Keratinocyte (primary cell): ENCODE data around the gene MDK. TPM values are rescaled to one million over a fixed set of nuclear protein-coding genes. Genes with fewer than 3 reads are reported as not detected.

Experiments used
- DNase-seq: peaks from one replicate; pipeline ENCODE4 v3.0.0-alpha.2; 2011; ENCODE audit warnings: low read depth, missing footprints, low spot score
- FAIRE-seq: peaks from 2 replicates; lab custom pipeline; 2011; peaks lifted over from hg19 to GRCh38; lab: Jason Lieb, UNC
- H2AFZ ChIP-seq: 2 replicates; pipeline ENCODE4 v1.6.0; 2012; ENCODE audit warnings: low read length, control low read depth, inconsistent platforms; ENCODE audit not compliant: control insufficient read depth
- H3K27ac ChIP-seq: 2 replicates; pipeline ENCODE4 v1.5.1; 2011; ENCODE audit warnings: low read length; ENCODE audit not compliant: control insufficient read depth, insufficient read depth
- H3K27me3 ChIP-seq: 3 replicates; pipeline ENCODE4 v1.6.0; 2011; ENCODE audit warnings: low read length; ENCODE audit not compliant: control insufficient read depth, insufficient read depth; ENCODE audit errors: extremely low read depth
- H3K36me3 ChIP-seq, 2 experiments: 2 replicates in 1 of 2; 3 replicates in 1 of 2; pipeline ENCODE4 v1.5.1; 2011; ENCODE audit warnings: low read length in 2 of 2, mild to moderate bottlenecking in 1 of 2; ENCODE audit not compliant: control insufficient read depth in 2 of 2, insufficient read depth in 2 of 2; ENCODE audit errors: extremely low read depth in 1 of 2
- H3K4me1 ChIP-seq: 3 replicates; pipeline ENCODE4 v1.5.1; 2011; ENCODE audit warnings: low read length; ENCODE audit not compliant: control insufficient read depth, insufficient read depth; ENCODE audit errors: extremely low read depth
- H3K4me2 ChIP-seq: 3 replicates; pipeline ENCODE4 v1.6.0; 2011; ENCODE audit warnings: low read depth, low read length; ENCODE audit not compliant: control insufficient read depth, insufficient read depth; ENCODE audit errors: extremely low read depth
- H3K4me3 ChIP-seq, 3 experiments: fragments of 200-600 bp in 1 of 3; sonication (generic) in 1 of 3; 2 replicates in 2 of 3; 3 replicates in 1 of 3; pipeline ENCODE4 v1.5.1; 2011 to 2016; ENCODE audit warnings: low read length in 3 of 3, mild to moderate bottlenecking in 3 of 3, control low read depth in 2 of 3, inconsistent platforms in 1 of 3, low read depth in 1 of 3, mixed read lengths in 1 of 3, mixed run types in 1 of 3, moderate library complexity in 1 of 3; ENCODE audit not compliant: control insufficient read depth in 2 of 3, insufficient read depth in 2 of 3; ENCODE audit errors: extremely low read depth in 1 of 3
- H3K79me2 ChIP-seq: 2 replicates; pipeline ENCODE4 v1.6.0; 2012; ENCODE audit warnings: low read length; ENCODE audit not compliant: control insufficient read depth, insufficient read depth
- H3K9ac ChIP-seq: 3 replicates; pipeline ENCODE4 v1.6.0; 2011; ENCODE audit warnings: low read length; ENCODE audit not compliant: control insufficient read depth, insufficient read depth; ENCODE audit errors: extremely low read depth
- H3K9me1 ChIP-seq: 3 replicates; pipeline ENCODE4 v1.6.0; 2011; ENCODE audit warnings: low read length; ENCODE audit not compliant: control insufficient read depth, insufficient read depth; ENCODE audit errors: extremely low read depth
- H3K9me3 ChIP-seq: 2 replicates; pipeline ENCODE4 v1.5.1; 2012; ENCODE audit warnings: low read depth, low read length; ENCODE audit not compliant: control insufficient read depth
- H4K20me1 ChIP-seq: 3 replicates; pipeline ENCODE4 v1.6.0; 2011; ENCODE audit warnings: low read length; ENCODE audit not compliant: control insufficient read depth, insufficient read depth; ENCODE audit errors: extremely low read depth
- EZH2 ChIP-seq: IDR thresholded peaks from one replicate; pipeline ENCODE4 v1.6.1; 2012; ENCODE audit warnings: inconsistent platforms, mild to moderate bottlenecking, low read length, moderate library complexity
- dilution Hi-C: fragments of 300-500 bp; cut with MboI; formaldehyde crosslinking; loops from one replicate; pipeline ENCODE4 v1.7.0; 2020; ENCODE audit warnings: low sequenced_read_pairs; ENCODE audit not compliant: extremely low pct_ligation_motif_present
- polyA plus RNA-seq, 5 experiments: library from polyadenylated mRNA; depleted of rRNA in 3 of 5; stranded (reverse) in 3 of 5; stranded (forward) in 1 of 5; unstranded in 1 of 5; fragments of >200 nt; gene quantifications; 1 replicate in 1 of 5; 2 replicates in 3 of 5; 3 replicates in 1 of 5; pipeline versions ENCODE4 v1.2.1 to v1.2.3, GENCODE V29; 2011 to 2012; ENCODE audit warnings: missing spikeins in 2 of 5, low read depth in 1 of 5, low replicate concordance in 1 of 5
- TF ChIP-seq, protein P1 (sequence below), 3 experiments: IDR thresholded peaks in 1 of 3; conservative IDR thresholded peaks in 1 of 3; optimal IDR thresholded peaks in 1 of 3; 2 replicates in 2 of 3; 3 replicates in 1 of 3; pipeline versions ENCODE3 to v1.5.1; 2011; ENCODE audit warnings: low read length in 3 of 3, mild to moderate bottlenecking in 3 of 3, moderate library complexity in 2 of 3, control low read depth in 1 of 3, inconsistent platforms in 1 of 3; ENCODE audit not compliant: insufficient read depth in 2 of 3; ENCODE audit errors: extremely low read depth in 1 of 3

The MDK gene
- polyA plus RNA-seq, 1 donor (not counting 4 experiments of a cell fraction or from before 2014, with no cell fraction given), result 5.4 TPM

DNA sequence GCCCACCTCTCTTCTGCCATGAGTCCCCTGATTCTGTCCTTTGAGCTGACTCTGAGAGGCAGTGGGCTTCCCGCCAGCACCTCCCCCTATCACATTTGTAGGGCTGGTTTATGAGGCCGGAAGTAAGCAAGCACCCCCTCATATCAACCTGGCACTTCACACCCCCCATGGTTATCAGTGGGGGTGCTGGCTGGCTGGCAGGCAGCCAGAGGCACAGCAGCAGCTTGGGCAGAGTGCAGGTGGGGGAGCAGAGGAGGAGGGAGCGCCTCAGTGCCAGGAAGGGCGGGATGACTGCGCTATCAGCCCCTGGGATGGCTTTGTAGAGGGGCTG, 33.0 kb downstream of the MDK start:
- Histone ChIP-seq H3K79me2 (no peaks in the 10 kb centered on the region), H3K27me3 (no peaks in the 10 kb centered on the region), H3K27ac (no peak overlapping the region), H3K9me1 (no peaks in the 10 kb centered on the region), H2AFZ (no peak overlapping the region), H3K4me1 (no peaks in the 10 kb centered on the region), H3K4me2 (no peak overlapping the region), H3K36me3 (peaks cover 10 to 28% of the 10 kb centered on the region in 2 experiments), H4K20me1 (no peaks in the 10 kb centered on the region), H3K9me3 (no peaks in the 10 kb centered on the region), H3K9ac (no peak overlapping the region), H3K4me3 (no peak overlapping the region)
- dilution Hi-C loops, result no loop called here
- no peak for FAIRE-seq
- TF ChIP-seq, protein P1, sequence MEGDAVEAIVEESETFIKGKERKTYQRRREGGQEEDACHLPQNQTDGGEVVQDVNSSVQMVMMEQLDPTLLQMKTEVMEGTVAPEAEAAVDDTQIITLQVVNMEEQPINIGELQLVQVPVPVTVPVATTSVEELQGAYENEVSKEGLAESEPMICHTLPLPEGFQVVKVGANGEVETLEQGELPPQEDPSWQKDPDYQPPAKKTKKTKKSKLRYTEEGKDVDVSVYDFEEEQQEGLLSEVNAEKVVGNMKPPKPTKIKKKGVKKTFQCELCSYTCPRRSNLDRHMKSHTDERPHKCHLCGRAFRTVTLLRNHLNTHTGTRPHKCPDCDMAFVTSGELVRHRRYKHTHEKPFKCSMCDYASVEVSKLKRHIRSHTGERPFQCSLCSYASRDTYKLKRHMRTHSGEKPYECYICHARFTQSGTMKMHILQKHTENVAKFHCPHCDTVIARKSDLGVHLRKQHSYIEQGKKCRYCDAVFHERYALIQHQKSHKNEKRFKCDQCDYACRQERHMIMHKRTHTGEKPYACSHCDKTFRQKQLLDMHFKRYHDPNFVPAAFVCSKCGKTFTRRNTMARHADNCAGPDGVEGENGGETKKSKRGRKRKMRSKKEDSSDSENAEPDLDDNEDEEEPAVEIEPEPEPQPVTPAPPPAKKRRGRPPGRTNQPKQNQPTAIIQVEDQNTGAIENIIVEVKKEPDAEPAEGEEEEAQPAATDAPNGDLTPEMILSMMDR (optimal IDR thresholded peaks at IDR 0.05 in 1 of 3, IDR thresholded peaks at IDR 0.05 in 1 of 3, conservative IDR thresholded peaks at IDR 0.05 in 1 of 3; ENCODE audit: extremely low read depth in 1 of 3, insufficient read depth in 2 of 3, low read length in 3 of 3), result no peak
- TF ChIP-seq EZH2, result no peak
- DNase-seq, result no peak

DNA sequence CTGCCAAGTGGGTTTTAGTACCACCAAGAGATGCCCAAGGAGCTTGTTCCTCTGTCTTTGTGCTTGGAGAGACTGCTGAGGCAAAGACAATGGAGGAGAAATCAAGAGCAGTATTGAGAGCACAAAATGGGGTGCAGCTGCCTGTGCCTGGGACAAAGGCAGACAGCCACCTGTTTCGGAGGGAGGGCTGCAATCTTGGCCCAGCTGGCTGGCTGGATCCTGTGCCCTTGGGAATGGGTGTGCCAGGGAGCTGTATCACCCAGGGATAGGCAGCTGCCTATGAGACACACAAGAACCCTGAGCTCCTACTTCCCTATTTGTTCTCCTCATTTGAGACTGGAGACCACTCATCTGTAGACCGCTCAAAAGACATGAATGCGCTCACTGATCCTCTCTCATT, 33.4 kb downstream of the MDK start:
- no peaks in the 10 kb centered on the region for H3K27me3 ChIP-seq
- no peaks in the 10 kb centered on the region for H3K9me3 ChIP-seq
- FAIRE-seq (no peak), DNase-seq (no peak)
- H2AFZ ChIP-seq, result no peak overlapping the region
- no peaks in the 10 kb centered on the region for H4K20me1 ChIP-seq
- H3K4me3 ChIP-seq, result no peak overlapping the region
- H3K27ac ChIP-seq, result no peak overlapping the region
- no peak overlapping the region for H3K9ac ChIP-seq
- no peaks in the 10 kb centered on the region for H3K79me2 ChIP-seq
- no peaks in the 10 kb centered on the region for H3K9me1 ChIP-seq
- no peaks in the 10 kb centered on the region for H3K4me1 ChIP-seq
- no peak overlapping the region for H3K4me2 ChIP-seq
- peaks cover 10 to 26% of the 10 kb centered on the region in 2 experiments for H3K36me3 ChIP-seq
- TF ChIP-seq EZH2, result no peak
- TF ChIP-seq, protein P1 (optimal IDR thresholded peaks at IDR 0.05 in 1 of 3, IDR thresholded peaks at IDR 0.05 in 1 of 3, conservative IDR thresholded peaks at IDR 0.05 in 1 of 3; ENCODE audit: extremely low read depth in 1 of 3, insufficient read depth in 2 of 3, low read length in 3 of 3), result no peak
- dilution Hi-C loops, result no loop called here
